NCI-H2081 treated with DMSO at 0.1 percent for 48 hours (cell line): ENCODE results near the gene THSD8.
"Not testable (repeated sequence)": the region's sequence is repeated elsewhere in the genome, so short reads cannot be mapped to it uniquely, and the experiment has no call there.

Experiments
- DNase-seq: peaks from one replicate; lab custom pipeline; 2025; lab: John Stamatoyannopoulos, UW

Gene THSD8

DNA sequence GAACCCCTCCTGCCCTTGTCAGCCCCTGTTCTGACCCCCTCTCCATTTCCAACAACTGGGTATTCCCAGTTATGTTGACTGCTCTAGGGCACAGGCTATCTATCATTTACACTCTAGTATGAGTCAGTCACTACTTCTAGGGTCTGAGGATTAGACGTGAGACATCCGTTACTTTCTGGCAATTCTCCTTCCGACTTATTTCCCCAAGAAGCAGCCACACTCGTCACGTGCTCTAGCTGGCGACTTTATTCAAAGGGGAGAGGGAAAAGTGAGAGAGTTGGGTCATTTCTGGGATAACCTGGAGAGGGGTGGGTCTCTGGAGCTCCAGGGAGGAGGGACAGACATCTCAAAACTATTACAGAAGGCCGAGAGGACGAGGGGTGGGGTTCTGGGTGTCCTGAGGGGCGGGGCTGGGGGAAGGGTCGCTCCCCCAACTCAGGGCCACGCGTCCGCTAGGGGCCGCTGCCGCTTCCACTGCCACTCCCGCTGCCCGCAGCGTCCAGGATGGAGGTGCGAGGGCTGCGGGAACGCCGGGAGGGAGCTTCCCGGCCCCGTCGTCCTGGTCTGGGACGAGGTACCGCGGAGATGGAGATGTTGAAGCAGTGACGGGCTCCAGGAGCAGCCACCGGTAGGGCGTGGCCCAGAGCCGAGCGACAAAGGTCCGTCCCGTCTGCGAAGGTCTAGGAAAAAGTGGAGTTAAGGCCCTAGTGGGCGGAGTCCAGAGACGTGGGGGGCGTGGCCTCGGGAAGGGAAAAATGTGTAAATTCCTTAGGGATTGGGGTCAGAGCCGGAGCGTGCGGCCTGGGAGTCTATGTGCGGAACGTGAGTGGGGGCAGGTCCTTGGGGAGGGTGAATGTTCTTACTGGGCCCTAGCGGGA, 23.6 kb downstream of the THSD8 start:
- no peak for DNase-seq

- no peak for DNase-seq
Measured at GRCh38 chr19:12828494-12828893, 26.6 kb downstream of the THSD8 start.

GRCh38 chr19:12833418-12833737, 31.5 kb downstream of the THSD8 start:
- DNase-seq: no peak

GRCh38 chr19:12833738-12834565, 32.1 kb downstream of the THSD8 start:
- no peak for DNase-seq

DNA sequence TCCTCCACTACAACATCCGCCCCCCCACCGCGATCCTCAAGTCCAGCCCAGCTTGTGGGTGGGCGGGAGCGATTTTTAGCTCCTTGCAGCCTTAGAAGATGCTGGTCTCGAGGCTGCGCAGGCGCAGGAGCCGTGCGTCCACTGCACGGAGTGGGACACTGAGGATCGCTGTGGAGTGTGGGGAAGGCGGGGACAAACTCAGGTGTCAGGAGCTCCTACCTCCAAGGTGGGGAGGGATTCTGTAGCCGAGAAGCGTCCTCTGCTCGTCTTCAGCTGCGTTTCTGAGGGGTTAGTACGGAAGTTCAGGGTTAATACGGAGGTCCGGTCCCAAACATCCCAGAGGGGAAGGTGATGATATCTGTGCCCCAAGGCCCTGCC, 32.7 kb downstream of the THSD8 start, which contains the start of gene RTBDN:
RTBDN (minus strand) TSS at position 14 of the 378 bp plus-strand sequence. CDS start 4,600 bp downstream, outside the sequence.
- no peak for DNase-seq

- no peak for DNase-seq
Measured at GRCh38 chr19:12834976-12835757, 33.3 kb downstream of the THSD8 start.

DNA sequence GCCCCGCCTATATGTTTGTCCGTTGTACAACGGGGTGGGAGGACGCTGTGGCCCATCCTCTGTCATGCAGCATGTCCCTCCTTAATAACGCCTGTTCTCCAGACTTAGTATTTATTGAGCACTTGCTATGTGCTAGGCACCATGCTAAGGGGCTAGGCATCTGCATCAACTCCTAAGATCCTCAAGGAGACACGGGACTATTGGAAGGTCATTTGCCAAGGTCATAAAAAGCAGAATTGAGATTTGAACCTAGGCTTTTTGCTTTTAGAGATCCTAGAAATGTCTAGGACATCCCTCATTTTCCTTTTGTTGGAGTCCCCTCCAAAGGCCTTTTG, 34.6 kb downstream of the THSD8 start:
- no peak for DNase-seq

DNA sequence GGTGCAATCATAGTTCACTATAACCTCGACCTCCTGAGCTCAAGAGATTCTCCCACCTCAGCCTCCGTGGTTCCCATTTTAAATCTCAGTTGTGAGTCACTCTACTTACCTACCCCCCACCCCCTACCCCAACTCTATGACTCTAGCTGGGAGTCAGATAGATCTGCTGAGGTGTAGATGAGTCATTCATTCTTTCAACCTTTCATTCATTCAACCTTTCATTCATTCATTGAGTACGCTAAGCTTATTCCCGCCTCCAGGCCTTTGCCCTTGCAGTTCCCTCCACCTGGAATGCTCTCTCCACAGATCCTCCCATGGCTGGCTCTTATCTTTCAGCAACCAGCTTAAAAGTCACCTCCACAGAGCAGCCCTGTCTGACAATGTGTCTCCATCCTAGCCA, 35.4 kb downstream of the THSD8 start:
- DNase-seq: no peak

- DNase-seq: no peak
Measured at GRCh38 chr19:12838182-12838885, 36.5 kb downstream of the THSD8 start, which contains the start of gene MAST1. Gene MAST1 (plus strand): TSS chr19:12838515. CDS start chr19:12838573, 58 bp downstream.

DNA sequence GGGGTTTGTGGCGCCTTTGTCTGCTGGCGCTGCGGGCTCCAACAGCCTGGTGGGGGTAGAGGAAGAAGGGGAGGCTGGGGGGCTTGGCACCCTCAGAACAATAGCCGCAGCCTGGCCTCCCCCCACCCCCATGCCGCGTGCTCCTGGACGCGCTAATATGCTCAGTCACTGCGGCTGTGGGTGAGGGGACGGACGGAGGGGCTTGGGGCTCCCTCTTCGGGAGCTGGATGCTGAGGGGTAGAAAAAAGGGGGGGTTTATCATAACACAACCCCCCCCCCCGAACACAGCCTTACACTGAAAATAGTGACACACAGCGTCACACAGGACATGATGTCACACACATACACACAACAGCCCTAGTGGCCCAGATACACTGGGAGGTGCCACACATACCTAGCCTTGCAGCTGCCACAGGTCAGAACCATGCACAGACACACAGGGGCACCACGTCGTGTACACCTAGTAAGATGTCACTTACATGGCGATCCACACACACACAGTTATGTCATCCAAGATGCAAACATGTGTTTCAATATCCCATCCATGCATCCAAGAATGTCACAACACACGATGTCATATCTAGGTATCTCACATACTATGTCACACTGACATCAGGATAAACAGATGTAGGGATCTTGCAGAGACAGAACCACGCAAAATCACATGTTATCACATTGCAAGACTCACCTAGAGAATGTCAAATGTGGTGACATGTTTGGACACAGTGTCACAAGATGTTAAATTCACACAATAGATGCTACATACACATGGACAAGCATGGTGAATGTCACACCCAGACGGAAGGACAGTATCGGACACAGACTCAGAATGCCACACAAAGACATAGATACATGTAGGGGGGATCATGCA, 37.3 kb downstream of the THSD8 start:
- no peak for DNase-seq

DNA sequence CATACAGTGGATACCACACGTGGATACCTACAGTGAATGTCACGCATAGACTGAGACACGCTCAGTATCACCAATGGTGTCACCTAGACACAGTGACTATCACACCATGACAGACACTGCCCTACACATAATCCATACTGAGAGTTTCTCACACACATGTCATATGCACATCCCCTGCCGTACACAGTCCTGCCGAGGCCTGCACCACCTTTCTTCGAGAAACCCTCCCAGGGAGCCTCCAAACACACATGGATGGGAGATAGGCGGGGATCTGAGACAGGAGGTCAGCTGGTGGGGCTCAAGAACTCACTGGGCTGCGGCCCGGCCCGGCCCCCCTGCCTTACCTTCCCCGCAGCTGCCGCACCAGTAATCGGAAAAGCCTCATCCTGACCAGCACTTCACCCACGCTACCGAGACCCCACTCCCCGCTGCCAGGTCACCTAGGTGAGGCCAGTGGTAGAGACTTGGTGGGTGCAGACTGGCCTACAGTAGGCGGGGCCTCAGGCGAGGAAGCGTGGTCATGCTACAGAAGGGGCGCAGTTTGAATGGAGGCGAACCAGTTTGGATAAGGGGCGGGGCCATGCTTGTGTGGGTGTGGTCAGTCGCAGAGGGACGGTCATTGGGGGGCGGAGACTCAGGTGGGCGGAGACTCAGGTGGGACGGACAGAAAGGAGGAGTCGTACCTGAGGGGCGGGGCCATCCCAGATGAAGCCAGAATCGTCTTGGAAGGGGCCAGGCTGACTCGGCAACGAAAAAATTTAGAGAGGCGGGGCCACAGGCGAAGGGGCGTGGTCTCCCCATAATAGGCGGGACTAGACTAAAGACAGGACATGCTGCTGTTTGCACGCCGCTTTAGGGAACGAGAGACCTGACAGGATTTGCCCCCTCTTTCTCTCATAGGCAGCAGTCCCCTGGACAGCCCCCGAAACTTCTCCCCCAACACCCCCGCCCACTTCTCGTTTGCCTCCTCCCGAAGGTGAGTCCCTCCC, 38.5 kb downstream of the THSD8 start:
- DNase-seq: no peak

DNA sequence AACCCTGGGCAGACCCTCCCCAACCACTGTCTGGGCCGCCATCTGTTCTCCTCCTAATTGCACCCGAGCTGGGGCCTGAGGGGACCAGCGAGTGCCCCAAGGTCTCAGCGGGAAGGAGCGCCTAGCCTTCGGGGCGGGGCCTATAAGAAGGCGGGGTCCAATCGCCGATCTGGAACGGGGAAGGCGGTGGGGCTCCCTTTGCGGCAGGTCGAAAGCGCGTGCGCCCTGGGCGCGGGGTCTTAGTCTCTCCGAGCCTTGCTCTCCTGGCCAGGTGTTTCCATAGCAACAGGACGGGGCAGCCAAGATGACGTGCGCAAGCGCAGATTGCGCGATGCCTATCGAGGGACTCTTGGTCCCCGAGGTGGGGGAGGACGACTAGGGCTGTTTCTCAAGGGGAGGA, 39.2 kb downstream of the THSD8 start:
- no peak for DNase-seq

DNA sequence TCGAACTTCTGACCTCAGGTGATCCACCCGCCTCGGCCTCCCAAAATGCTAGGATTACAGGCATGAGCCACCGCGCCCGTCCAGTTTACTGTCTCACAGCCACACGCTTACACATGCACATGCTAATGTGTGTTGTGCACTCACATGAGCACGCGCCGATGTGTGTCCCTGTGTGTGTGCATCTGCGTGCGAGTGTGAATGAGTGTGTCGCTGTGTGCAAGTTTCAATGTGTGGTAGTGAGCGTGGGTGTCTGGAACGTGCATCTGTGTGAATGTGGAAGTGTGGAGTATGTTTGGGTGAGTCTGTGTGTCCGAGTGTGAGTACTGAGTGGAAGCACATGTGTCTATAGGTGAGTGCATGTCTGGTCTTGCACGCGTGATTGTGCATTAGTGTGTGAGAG, 40.6 kb downstream of the THSD8 start:
- no peak for DNase-seq

- DNase-seq: no peak
Measured at GRCh38 chr19:12843328-12843727, 41.5 kb downstream of the THSD8 start.

DNA sequence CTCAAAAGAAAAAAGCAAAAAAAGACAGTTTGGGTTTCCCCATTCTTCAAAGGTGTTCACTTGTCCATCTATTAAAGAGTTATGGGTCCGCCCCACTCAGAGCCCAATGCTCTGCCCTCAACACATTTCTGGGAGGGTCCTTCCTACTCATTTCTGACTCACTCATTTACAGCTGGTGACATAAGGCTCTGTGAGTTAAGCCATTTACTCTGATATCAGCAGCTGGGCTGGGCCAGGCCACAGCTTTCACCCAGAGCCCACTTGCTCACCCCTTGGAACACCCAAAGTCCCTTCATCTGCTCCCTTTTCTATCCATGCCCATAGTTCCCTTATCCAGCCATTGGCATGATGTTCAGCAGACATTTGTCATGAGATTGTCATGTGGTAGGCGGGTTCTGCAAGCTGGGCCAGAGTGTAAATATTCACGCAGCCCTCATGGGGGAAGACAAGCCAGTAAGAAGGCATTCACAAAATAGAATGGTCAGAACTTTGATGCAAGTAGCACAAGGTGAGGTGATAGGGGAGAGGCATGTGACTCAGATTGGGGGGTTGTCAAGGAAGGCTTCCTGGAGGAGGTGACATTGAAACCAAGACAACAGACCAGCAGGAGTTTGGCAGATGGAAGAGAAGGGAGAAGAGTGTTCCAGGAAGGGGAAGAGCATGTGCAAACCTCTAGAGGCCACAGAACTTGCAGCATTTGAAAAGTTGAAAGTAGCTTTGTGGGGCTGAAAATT, 42.3 kb downstream of the THSD8 start:
- no peak for DNase-seq

- not testable (repeated sequence) for DNase-seq
Measured at GRCh38 chr19:12846613-12847012, 44.7 kb downstream of the THSD8 start.

- DNase-seq: no peak
Measured at GRCh38 chr19:12847159-12848139, 45.6 kb downstream of the THSD8 start.
